ENCODE measurements around the gene PTOV1.
A peak's percentile ranks its signal among the peaks of the same experiment; 100 is the strongest.

PTOV1 gene

DNA sequence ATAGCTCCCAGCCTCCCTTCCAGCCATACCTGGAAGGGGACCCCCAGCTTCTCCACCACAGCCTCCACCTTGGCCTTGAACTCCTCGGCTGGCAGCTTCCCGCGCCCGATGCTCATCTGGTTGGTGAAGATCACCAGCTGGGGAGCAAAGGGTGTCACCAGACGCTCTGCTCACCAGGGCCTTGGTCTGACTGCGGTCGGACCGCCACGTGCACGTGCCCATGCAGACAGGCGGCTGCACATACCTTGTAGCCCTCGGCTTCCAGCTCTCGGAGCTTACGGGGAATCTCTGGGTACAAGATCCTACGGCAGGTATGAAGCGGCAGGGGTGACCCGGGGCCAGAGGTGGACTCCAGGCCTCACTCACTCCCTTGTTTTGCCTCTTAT is 13.0 kb downstream of the PTOV1 start:
- peaks cover 11% of the 10 kb centered on the region for H3F3A ChIP-seq (ENCODE audit: control insufficient read depth, insufficient read depth)
- H3K36me3 ChIP-seq (ENCODE audit: control insufficient read depth, low read length), result peaks cover 62% of the 10 kb centered on the region
- TF ChIP-seq EZH2phosphoT487 (IDR thresholded peaks at IDR 0.05; ENCODE audit: borderline replicate concordance, low read length), result no peak
- TF ChIP-seq, protein P1, sequence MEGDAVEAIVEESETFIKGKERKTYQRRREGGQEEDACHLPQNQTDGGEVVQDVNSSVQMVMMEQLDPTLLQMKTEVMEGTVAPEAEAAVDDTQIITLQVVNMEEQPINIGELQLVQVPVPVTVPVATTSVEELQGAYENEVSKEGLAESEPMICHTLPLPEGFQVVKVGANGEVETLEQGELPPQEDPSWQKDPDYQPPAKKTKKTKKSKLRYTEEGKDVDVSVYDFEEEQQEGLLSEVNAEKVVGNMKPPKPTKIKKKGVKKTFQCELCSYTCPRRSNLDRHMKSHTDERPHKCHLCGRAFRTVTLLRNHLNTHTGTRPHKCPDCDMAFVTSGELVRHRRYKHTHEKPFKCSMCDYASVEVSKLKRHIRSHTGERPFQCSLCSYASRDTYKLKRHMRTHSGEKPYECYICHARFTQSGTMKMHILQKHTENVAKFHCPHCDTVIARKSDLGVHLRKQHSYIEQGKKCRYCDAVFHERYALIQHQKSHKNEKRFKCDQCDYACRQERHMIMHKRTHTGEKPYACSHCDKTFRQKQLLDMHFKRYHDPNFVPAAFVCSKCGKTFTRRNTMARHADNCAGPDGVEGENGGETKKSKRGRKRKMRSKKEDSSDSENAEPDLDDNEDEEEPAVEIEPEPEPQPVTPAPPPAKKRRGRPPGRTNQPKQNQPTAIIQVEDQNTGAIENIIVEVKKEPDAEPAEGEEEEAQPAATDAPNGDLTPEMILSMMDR (IDR thresholded peaks at IDR 0.05; ENCODE audit: low read depth, low read length, poor library complexity, severe bottlenecking), result no peak
- H3K4me3 ChIP-seq (ENCODE audit: low read length), result no peak overlapping the region
- no peaks in the 10 kb centered on the region for H3K27me3 ChIP-seq (ENCODE audit: control insufficient read depth, low read length)
- H3K9me3 ChIP-seq (ENCODE audit: control insufficient read depth, insufficient read depth, low read length), result no peaks in the 10 kb centered on the region
- 0 out of 2 replicates have a peak, but pooled peaks cover 10% of the 10 kb centered on the region for H4K20me1 ChIP-seq (ENCODE audit: control insufficient read depth, insufficient read depth, low read depth, low read length)
- H3K9me2 ChIP-seq (replicated peaks; ENCODE audit: control insufficient read depth, low read length), result no peaks in the 10 kb centered on the region
- no peak overlapping the region for H3K27ac ChIP-seq (ENCODE audit: low read depth, low read length)
- H3K79me2 ChIP-seq (ENCODE audit: control insufficient read depth, low read length), result peaks cover 43% of the 10 kb centered on the region
- H3K4me2 ChIP-seq (ENCODE audit: low read length), result no peak overlapping the region
- H3K4me1 ChIP-seq (ENCODE audit: control insufficient read depth, low read length), result peaks cover 34% of the 10 kb centered on the region

GRCh38 chr19:49864890-49865289 is 13.9 kb downstream of the PTOV1 start:
- H3K4me2 ChIP-seq (ENCODE audit: low read length), result peak overlapping the region; percentile 98; the same call in 1 of the 2 replicates
- H3K4me1 ChIP-seq (ENCODE audit: control insufficient read depth, low read length), result peaks cover 37% of the 10 kb centered on the region
- peaks cover 43% of the 10 kb centered on the region for H3K79me2 ChIP-seq (ENCODE audit: control insufficient read depth, low read length)
- H4K20me1 ChIP-seq (ENCODE audit: control insufficient read depth, insufficient read depth, low read depth, low read length), result 0 out of 2 replicates have a peak, but pooled peaks cover 10% of the 10 kb centered on the region
- H3K36me3 ChIP-seq (ENCODE audit: control insufficient read depth, low read length), result peaks cover 55% of the 10 kb centered on the region
- TF ChIP-seq EZH2phosphoT487 (IDR thresholded peaks at IDR 0.05; ENCODE audit: borderline replicate concordance, low read length), result no peak
- TF ChIP-seq, protein P1 (IDR thresholded peaks at IDR 0.05; ENCODE audit: low read depth, low read length, poor library complexity, severe bottlenecking), result no peak
- no peaks in the 10 kb centered on the region for H3K27me3 ChIP-seq (ENCODE audit: control insufficient read depth, low read length)
- H3F3A ChIP-seq (ENCODE audit: control insufficient read depth, insufficient read depth), result peaks cover 11% of the 10 kb centered on the region
- H3K9me2 ChIP-seq (replicated peaks; ENCODE audit: control insufficient read depth, low read length), result no peaks in the 10 kb centered on the region
- H3K4me3 ChIP-seq (ENCODE audit: low read length), result peak overlapping the region; percentile 89; the same call in 1 of the 2 replicates
- no peaks in the 10 kb centered on the region for H3K9me3 ChIP-seq (ENCODE audit: control insufficient read depth, insufficient read depth, low read length)
- H3K27ac ChIP-seq (ENCODE audit: low read depth, low read length), result no peak overlapping the region

DNA sequence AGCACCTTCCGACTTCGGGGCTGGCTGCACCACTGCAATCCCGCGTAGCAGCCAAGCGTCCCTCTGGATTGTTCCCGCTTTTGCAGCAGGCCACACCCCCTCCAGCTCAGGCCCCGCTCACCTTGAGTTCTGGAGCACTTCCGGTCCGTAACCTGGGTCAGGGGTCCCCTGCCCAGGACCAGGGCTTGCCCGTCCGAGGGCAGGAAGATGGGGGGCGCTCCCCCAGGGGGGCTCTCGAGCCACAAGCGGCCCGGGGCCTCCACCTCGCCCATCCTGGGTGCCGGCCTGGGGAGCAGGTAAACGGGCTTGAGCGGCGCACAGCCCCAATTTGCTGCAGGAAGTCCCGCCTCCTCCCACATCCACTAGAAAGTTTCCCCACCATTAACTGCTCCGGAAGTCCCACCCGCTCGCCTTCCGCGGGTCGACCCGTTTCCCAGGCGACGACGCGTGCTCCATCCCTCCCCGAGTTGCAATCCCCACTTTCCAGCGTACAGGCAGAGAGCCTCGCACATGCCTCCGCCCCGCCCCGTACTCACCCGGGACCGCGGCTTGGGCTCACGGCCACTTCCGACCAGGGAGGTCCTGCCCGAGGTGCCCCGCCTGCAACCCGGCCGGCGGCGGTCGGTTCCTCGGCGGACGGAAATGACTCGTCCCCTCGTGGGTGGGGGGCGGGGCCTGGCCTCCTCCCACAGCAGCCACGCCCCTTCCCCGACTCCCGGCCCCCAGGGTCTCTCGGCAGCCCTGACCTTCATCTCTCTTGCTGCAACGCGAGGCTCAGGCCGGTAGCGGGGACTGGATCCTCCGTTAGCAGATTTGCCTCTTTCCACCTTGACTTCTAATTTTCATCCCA is 16.2 kb downstream of the PTOV1 start, which contains the start of gene PNKP:
Gene PNKP (minus strand): TSS at position 644 of the 850 bp plus-strand sequence. CDS start 372 bp downstream, at position 272.
- H3K4me2 ChIP-seq (ENCODE audit: low read length), result peak within 1 kb of the TSS; percentile 98
- no peaks in the 10 kb centered on the region for H3K9me3 ChIP-seq (ENCODE audit: control insufficient read depth, insufficient read depth, low read length)
- no peaks in the 10 kb centered on the region for H3K9me2 ChIP-seq (replicated peaks; ENCODE audit: control insufficient read depth, low read length)
- H3F3A ChIP-seq (ENCODE audit: control insufficient read depth, insufficient read depth), result peaks cover 11% of the 10 kb centered on the region
- H3K4me3 ChIP-seq (ENCODE audit: low read length), result peak within 1 kb of the TSS; percentile 89
- H3K36me3 ChIP-seq (ENCODE audit: control insufficient read depth, low read length), result peaks cover 41% of the 10 kb centered on the region
- peak within 1 kb of the TSS; percentile 91 for H3K27ac ChIP-seq (ENCODE audit: low read depth, low read length)
- peaks cover 48% of the 10 kb centered on the region for H3K4me1 ChIP-seq (ENCODE audit: control insufficient read depth, low read length)
- 0 out of 2 replicates have a peak, but pooled peaks cover 10% of the 10 kb centered on the region for H4K20me1 ChIP-seq (ENCODE audit: control insufficient read depth, insufficient read depth, low read depth, low read length)
- no peaks in the 10 kb centered on the region for H3K27me3 ChIP-seq (ENCODE audit: control insufficient read depth, low read length)
- peaks cover 53% of the 10 kb centered on the region for H3K79me2 ChIP-seq (ENCODE audit: control insufficient read depth, low read length)
- no peak for TF ChIP-seq EZH2phosphoT487 (IDR thresholded peaks at IDR 0.05; ENCODE audit: borderline replicate concordance, low read length)
- TF ChIP-seq, protein P1 (IDR thresholded peaks at IDR 0.05; ENCODE audit: low read depth, low read length, poor library complexity, severe bottlenecking), result peak; percentile 27

Data from DOHH2 (cell line).